HG03139 (cell line): Measurements from ENCODE around the gene TERT.
"Not testable (repeated sequence)": the region's sequence is repeated elsewhere in the genome, so short reads cannot be mapped to it uniquely, and the experiment has no call there.

ENCODE experiments used
- ATAC-seq: cut with Tn5 transposase; IDR thresholded peaks from one replicate; pipeline ENCODE4 v1.9.1; 2021; ENCODE audit not compliant: unreplicated experiment

The TERT gene

DNA sequence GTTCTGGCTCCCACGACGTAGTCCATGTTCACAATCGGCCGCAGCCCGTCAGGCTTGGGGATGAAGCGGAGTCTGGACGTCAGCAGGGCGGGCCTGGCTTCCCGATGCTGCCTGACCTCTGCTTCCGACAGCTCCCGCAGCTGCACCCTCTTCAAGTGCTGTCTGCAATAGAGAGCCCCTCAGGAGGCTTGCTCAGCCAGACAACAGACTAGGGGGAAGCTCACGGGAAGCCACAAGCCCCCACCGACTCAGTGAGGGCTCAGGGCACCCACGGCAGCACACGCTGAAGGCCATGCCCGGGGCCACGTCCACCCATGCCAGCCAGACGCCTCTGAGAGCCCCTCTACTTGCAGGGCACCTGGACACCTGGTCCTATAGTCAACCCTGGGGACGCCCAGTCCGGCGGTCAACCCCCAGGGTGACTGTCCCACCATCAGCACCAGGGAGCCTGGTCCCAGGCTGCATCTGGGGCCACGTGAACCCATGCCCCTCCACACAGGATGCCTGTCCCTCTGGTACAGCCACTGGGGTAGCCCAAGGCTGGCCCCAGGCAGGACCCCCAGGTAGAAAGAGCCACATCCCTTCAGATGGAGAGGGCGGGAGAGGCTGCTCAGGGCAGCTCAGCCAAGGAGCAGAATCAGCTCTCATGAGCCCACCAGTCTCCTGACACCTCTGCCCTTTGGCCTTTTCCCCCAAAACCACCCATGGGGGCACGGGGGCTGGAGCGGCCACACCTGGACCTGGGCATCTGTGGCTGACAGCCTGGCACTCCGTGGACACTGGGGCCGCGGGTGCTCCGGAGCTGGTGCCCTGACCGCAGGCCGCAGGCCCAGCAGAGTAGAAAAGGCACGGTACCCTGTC, 14.5 kb downstream of the TERT start:
- ATAC-seq, result no peak

DNA sequence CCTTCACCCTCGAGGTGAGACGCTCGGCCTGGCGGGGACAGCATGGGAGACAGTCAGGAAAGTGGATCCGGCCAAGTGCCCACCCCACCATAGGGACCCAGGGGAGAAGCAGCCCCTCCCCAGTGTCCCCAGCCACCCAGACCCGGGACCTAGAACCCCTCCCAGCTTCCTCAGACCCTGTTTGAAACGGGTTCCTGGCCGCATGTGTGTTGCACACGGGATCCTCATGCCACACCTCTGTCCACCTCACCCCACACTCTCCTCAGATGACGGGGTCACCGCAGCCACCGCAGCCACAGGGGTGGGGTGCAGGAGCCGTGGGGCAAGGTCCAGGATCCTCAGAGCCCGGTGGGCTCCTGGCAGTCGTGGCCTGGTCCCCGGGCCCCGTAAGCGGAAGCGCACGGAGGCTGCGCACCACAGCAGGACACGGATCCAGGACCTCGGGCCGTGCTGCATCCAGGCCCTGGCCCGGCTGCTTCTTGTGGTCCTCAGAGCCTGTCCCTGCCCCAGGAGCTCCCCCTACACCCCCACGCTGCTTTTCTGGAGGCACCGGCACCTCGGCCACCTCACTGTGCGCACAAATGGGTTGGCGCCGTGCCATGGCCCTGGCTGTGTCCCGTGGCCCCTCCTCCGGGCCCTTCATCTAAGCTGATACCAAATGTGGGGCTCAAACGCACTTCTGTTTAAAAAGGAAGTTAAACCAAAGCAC, 15.3 kb downstream of the TERT start:
- no peak for ATAC-seq

DNA sequence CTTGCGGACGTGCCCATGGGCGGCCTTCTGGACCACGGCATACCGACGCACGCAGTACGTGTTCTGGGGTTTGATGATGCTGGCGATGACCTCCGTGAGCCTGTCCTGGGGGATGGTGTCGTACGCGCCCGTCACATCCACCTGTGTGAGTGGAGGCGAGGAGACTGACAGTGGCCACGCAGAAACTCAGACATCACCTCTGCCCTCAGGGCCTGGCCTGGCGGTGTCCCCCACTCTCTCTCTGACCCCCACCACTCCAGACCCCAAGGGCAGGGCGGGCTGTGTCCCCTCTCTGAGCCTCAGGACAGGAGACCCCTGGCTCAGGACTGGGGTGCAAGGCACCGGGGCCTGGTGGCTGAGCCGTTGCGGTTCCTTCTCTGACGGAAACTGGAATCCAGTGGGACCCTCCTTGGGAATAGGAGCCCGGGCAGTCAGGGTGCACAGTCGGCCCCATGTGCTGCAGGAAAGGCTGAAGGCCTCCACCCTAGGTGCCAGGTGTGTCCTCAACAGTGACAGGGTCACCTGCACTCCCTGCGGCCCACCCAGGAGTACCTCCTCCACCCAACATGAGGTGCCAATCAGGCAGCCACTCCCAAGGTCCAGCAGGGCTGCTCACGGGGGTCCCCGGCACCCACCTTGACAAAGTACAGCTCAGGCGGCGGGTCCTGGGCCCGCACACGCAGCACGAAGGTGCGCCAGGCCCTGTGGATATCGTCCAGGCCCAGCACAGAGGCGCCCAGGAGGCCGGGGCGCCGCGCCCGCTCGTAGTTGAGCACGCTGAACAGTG, 16.0 kb downstream of the TERT start:
- no peak for ATAC-seq

DNA sequence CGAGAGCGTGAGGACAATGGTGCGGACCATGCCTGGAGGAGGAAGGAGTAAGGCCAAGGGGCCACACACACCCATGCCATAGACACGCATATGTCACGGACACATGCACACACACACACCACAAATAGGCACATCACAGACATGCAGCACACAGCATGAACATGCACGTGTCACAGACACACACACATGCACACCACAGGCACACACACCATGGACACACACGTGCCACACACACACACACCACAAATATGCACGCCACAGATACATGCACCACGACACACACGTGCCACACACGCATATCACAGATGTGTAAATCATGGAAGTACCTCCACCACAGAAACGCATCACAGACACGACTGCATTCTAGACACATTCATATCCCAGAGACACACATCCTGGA, 16.7 kb downstream of the TERT start:
- no peak for ATAC-seq

DNA sequence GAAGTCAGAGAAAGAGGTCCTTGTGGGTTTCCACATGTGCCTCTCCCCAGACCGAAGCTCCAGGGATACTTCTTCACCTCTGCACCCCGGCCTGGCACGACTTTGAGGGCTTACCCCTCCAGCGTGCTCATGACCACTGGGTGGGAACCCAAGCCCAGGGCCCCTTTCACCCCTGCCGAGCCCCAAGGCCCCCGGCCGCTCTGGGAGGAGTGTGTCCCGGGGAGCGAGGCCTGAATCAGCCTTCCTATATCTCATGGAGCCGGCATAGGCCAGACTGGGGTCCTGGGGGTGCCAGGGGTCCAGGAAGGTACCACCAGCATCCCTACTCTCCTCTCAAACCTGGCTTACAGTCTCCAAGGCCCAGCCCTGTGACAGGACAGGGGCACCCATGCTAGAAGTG, 17.1 kb downstream of the TERT start:
- no peak for ATAC-seq

DNA sequence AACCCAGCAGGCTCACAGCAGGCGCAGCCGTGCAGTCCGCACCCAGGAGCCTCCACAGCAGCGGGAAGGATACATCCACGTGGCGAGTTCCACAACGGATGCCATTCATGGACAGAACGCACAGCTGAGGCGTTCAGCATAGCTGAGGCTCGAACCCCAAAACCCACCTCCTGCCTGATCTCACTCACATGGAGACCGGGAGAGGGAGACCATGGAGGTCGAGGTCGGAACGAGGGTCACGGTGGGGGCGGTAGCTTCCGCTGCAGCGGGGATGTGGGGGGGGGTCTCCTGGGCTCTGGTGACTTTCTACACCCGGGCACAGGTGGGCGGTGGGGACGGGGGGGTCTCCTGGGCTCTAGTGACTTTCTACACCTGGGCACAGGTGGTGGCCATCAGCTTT, 17.5 kb downstream of the TERT start:
- ATAC-seq, result no peak

DNA sequence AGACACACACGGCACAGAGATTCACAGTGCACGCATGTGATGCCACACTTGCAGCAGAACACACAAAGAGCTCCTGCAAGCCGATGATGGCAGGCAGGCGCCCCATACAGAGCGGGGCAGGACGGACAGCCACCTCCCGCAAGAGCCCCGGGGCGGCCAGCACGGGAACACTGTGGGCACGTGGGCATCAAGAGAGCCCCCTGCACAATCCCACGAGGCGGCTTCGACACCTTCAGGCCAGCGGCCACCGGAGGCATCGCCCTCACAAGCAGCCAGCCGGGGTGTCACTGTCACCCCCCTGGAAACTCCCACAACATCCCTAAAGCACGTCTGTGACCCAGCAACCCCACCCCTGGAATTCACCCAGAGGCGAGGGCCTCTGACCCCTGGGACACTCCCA, 17.9 kb downstream of the TERT start:
- no peak for ATAC-seq

DNA sequence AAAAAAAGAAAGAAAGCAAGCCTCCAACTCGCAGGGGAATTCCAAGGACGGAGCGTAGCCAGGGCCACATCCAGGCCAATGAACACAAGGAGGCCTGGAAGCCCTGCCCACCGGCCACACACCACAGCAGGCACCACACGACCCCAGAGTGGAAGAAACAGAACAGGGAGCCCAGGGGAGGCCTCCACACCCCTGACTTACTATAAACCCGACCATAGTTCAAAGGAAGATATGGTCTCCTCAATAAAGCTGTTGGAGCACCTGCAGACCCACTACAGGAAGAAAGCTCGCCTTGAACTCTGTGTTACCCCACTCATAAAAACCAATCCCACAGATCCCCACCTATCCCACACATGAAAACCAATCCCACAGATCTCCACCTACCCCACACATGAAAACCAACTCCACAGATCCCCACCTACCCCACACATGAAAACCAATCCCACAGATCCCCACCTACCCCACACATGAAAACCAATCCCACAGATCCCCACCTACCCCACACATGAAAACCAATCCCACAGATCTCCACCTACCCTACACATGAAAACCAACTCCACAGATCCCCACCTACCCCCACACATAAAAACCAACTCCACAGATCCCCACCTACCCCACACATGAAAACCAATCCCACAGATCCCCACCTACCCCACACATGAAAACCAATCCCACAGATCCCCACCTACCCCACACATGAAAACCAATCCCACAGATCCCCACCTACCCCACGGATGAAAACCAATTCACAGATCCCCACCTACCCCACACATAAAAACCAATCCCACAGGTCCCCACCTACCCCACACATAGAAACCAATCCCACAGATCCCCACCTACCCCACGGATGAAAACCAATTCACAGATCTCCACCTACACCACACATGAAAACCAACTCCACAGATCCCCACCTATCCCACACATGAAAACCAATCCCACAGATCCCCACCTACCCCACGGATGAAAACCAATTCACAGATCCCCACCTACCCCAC, 19.2 kb downstream of the TERT start:
- not testable (repeated sequence) for ATAC-seq

DNA sequence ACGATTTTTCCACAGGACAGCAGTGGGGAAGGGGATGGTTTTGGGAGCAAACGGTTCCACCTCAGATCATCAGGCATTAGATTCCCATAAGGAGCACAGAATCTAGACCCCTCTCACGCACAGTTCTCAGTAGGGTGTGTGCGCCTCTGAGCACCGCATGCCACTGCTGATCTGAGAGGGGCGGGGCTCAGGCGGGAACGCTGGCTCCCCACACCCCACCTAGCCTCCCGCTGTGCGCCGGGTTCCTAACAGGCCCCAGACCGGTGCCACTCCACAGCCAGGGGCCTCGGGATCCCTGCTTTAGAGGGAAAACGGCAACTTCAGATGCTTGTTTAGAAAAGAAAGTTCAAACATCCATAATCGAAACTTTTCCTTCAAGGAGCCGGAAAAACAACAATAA, 20.4 kb downstream of the TERT start:
- no peak for ATAC-seq

DNA sequence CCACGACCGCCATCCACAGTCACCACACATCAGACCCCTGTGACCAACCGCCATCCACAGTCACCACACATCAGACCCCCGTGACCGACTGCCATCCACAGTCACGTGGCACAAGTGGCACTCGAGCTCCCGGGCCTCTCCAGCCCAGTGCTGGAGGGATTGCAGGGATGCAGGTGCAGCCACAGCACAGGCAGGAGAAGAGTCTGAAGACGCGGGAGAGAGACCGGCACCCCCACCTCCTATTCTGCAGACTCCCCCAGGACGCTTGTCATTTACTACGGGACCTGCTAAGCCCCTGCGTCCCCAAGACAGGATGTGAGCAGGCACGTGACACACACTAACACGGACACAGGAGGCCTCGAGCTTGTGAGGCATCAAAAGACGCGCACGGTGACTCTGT, 21.1 kb downstream of the TERT start:
- ATAC-seq, result no peak

DNA sequence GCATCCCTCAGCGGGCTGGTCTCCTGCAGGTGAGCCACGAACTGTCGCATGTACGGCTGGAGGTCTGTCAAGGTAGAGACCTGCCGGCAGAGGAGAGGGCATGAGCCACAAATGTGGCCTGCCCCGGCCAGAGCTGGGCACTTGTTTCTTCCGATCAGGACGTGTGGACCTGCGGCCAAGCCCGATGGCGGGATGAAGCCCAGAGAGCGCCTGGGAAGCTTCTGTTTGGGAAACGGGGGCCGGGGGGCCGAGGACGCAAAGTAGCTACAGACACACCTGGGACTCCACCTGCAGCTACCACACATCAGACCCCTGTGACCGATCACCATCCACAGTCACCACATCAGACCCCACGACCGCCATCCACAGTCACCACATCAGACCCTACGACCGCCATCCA, 22.7 kb downstream of the TERT start:
- ATAC-seq, result no peak

DNA sequence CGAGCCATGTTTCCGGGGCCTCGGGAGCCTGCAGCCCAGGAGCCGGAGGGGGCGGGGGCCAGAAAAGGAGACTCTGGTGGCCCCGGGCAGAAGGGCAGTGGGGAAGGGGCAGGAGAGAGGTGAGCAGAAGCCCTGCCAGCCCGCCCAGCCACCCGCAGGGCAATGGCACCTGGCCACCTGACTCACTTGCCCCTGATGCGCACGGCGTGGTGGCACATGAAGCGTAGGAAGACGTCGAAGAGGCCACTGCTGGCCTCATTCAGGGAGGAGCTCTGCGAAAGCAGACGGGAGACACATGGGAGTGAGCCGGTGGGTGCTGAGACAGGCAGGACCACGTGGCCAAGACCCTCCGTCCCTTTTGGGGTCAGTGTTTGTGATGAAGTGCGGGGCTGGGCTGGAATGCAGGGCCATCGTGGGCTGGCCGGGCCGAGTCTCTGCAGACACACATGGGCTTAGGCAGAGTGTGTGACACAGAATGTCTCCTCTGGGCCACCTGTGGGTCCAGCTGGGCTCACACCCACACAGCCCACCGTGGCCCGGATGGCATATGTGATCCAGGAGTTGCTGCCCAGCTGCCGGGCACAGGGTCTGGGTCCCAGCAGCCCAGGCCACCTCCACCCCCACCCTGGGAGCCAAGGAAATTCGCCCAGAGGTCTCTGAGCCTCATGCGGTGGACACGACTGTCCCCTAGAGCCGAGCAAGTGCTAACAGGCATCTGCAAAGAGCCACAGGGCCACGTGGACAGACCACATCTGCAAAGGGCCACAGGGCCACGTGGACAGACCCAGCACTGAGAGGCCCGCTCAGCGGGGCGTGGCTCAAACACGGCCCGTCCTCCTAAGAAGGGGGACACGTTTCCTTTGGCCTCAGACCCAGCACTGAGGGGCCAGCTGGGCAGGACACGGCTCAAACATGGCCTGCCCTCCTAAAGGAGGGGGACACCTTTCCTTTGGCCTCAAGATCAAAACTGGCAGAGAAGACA, 23.6 kb downstream of the TERT start:
- ATAC-seq, result no peak

DNA sequence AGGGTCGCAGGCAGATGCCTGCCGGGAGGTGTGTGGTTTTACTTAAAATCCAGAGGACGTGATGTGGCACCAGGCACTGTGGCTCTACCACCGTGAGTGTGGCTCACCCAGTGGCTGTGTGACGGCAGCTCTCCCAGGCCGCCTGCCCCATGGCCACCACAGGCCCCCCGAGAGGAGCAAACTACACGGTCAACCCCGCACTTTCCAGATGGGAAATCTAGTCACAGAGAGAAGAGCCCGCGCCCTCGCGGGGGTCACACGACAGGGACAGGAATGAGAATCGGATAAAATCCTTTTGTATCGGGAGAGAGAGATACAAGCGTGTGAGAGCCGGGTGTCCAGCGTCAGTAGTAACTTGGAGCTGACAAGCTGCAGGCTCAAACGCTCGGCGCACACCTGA, 24.4 kb downstream of the TERT start:
- ATAC-seq, result no peak

DNA sequence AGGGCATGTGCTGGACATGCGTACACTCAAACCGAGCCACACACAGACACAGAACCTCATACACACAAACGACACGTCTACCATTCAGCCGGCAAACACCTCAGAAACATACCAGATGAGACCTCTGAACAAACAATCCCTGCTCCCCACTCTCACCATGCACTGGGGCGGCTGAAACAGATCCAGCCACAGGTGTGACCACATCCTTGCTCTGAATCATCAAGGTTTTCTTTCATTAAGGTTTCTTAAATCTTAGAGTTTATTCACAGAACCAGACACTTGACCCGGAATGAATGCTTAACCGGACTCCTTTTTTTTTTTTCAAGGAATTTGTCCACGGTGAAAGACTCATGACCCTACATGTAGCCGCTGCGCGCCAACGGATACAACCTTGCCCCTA, 26.2 kb downstream of the TERT start:
- ATAC-seq, result no peak

DNA sequence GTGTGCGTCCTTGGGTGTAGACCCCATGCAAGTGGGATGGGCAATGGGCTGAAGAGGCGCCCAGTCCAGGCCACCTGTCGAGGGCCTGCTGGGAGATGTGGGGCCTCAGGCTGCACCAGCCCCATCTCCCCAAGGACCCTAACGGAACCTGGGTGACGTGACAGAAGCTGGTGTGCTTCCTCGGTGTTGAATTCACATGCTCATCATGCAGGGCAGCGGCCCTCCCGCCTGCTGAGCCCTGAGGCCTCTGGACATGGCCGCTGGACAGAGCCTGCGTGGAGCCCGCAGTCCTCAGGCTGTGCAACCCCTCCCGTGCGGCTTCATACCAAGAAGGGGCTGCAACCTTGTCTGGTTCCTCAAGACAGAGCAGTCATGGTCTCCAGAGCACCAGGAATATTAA, 26.8 kb downstream of the TERT start:
- no peak for ATAC-seq

DNA sequence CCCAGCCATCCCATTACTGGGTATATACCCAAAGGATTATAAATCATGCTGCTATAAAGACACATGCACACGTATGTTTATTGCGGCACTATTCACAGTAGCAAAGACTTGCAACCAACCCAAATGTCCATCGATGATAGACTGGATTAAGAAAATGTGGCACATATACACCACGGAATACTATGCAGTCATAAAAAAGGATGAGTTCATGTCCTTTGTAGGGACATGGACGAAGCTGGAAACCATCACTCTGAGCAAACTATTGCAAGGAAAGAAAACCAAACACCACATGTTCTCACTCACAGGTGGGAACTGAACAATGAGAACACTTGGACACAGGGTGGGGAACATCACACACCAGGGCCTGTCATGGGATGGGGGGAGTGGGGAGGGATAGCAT, 27.4 kb downstream of the TERT start:
- ATAC-seq, result not testable (repeated sequence)

DNA sequence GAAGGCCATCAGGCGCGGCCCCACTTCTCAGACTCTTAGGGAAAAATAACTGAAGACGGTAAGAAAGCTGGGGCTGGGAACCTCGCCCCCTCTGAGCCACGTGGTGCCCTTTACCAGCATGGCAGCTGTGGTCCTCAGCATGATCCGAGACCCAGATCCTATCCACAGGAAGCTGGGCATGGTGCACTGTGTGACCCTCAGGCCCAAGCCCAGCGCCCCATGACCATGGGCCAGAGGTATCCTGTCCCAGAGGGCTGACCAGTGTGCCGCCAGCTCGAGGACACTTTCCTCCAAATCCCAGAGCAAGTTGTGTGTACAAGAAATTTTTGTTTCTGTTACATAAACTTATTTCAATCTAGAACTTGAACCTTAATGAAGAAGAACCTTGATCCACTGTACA, 28.1 kb downstream of the TERT start:
- no peak for ATAC-seq

DNA sequence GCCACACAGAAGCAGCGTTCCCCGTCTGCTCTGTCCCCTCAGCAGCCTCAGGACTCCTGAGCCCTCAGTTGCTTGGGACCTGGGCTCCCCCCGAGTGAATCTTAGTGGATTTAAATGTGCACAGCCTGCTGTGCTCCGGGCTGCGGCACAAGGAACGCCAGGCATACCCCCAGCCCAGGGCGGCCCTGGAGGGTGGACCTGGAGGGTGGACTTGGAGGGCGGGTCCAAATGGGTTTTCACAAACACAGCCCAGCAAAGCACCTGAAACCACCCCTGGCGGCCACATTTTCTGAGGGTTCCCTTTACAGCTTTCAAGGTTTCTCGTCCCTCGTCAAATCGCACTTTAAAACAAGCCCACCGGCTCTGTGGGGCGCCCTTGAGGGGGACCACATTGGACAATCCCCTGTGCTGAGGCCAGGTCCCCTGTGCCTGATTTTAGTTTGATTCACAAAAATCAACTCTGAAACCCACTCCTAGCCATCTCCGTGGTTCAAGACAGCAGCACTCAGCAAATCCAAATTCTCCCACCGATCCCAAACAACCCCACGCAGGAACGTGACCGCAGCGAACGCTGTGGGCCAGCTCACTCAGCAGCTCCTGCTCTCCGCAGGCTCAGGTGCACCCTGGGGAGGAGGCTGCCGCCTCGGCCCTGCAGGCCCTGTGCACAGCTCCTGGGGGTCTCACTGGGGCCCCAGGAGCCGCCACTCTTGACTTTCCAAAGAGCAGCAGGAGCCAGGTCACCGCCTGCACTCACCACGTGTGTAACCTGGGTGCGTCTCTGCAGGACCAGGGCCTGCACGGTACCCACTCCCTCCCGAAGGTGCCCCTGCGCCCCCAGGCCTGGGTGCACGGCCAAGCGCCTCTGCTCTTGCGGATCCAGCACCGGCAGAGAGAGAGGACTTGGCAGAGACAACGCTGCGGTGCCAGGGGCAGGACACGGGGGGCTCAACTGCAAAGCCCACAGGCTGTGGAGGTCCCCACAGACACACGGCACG, 29.1 kb downstream of the TERT start:
- no peak for ATAC-seq
